ENCODE data around the gene SMYD4. TPM values are rescaled to one million over a fixed set of nuclear protein-coding genes. Genes with fewer than 3 reads are reported as not detected.

SMYD4 gene
- total RNA-seq, 1 donor from 2014 or later, result 8.4 TPM

GRCh38 chr17:1762901-1763898 is 66.5 kb downstream of the SMYD4 start:
- peaks cover 27% of the 10 kb centered on the region for H3K4me1 Mint-ChIP-seq (ENCODE audit: low read depth)
- no peaks in the 10 kb centered on the region for H3K27me3 Mint-ChIP-seq (ENCODE audit: low read depth)
- H3K9me3 Mint-ChIP-seq (ENCODE audit: low read depth), result no peaks in the 10 kb centered on the region
- no peak for DNase-seq (ENCODE audit: low spot score)
- H3K4me3 Mint-ChIP-seq (ENCODE audit: unreplicated experiment), result no peak overlapping the region
- peak overlapping the region; percentile 59 for H3K27ac Mint-ChIP-seq (ENCODE audit: unreplicated experiment)
- TF ChIP-seq, protein P1, sequence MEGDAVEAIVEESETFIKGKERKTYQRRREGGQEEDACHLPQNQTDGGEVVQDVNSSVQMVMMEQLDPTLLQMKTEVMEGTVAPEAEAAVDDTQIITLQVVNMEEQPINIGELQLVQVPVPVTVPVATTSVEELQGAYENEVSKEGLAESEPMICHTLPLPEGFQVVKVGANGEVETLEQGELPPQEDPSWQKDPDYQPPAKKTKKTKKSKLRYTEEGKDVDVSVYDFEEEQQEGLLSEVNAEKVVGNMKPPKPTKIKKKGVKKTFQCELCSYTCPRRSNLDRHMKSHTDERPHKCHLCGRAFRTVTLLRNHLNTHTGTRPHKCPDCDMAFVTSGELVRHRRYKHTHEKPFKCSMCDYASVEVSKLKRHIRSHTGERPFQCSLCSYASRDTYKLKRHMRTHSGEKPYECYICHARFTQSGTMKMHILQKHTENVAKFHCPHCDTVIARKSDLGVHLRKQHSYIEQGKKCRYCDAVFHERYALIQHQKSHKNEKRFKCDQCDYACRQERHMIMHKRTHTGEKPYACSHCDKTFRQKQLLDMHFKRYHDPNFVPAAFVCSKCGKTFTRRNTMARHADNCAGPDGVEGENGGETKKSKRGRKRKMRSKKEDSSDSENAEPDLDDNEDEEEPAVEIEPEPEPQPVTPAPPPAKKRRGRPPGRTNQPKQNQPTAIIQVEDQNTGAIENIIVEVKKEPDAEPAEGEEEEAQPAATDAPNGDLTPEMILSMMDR (IDR thresholded peaks at IDR 0.05), result no peak
- H3K36me3 Mint-ChIP-seq (ENCODE audit: low read depth), result no peaks in the 10 kb centered on the region

DNA sequence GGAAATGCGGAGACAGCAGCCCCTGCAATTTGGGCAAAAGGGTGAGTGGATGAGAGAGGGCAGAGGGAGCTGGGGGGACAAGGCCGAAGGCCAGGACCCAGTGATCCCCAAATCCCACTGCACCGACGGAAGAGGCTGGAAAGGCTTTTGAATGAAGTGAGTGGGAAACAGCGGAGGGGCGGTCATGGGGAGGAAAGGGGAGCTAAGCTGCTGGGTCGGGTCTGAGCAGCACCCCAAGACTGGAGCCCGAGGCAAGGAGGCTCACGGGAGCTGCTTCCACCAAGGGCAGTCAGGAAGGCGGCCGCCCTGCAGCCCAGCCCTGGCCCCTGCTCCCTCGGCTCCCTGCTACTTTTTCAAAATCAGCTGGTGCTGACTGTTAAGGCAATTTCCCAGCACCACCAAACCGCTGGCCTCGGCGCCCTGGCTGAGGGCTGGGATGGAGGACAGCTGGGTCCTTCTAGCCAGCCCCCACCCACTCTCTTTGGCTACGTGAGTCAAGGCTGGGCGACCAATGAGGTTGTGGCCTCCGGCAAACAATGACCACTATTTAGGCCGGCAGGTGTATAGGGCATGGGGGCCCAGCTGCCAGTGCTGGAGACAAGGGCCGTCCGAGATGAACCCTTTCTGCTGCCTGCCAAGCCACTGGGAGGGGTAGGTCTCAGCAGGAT is 67.3 kb downstream of the SMYD4 start:
- Mint-ChIP-seq H3K4me1 (ENCODE audit: low read depth) (peaks cover 27% of the 10 kb centered on the region), H3K9me3 (ENCODE audit: low read depth) (no peaks in the 10 kb centered on the region), H3K4me3 (ENCODE audit: unreplicated experiment) (peak overlapping the region; percentile 58), H3K27me3 (ENCODE audit: low read depth) (no peaks in the 10 kb centered on the region), H3K36me3 (ENCODE audit: low read depth) (no peaks in the 10 kb centered on the region), H3K27ac (ENCODE audit: unreplicated experiment) (peak overlapping the region; percentile 5)
- no peak for DNase-seq (ENCODE audit: low spot score)
- TF ChIP-seq, protein P1 (IDR thresholded peaks at IDR 0.05), result no peak

DNA sequence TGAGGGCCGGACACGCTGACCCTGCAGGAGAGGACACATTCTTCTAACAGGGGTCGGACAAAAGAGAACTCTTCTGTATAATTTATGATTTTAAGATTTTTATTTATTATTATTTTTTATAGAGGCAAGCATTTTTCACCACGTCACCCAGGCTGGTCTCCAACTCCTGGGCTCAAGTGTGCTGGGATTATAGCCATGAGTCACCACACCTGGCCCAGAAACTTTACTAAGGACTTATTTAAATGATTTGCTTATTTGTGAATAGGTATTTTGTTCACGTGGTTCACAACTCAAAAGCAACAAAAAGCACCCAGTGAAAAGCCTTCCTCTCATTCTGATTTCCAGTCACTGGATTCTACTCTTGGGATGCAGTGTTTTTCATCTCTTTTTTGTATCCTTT is 70.2 kb downstream of the SMYD4 start:
- no peak for DNase-seq (ENCODE audit: low spot score)
- Mint-ChIP-seq H3K27me3 (ENCODE audit: low read depth) (peaks cover 4% of the 10 kb centered on the region), H3K27ac (ENCODE audit: unreplicated experiment) (no peak overlapping the region), H3K4me1 (ENCODE audit: low read depth) (peaks cover 35% of the 10 kb centered on the region), H3K4me3 (ENCODE audit: unreplicated experiment) (no peak overlapping the region), H3K36me3 (ENCODE audit: low read depth) (no peaks in the 10 kb centered on the region), H3K9me3 (ENCODE audit: low read depth) (no peaks in the 10 kb centered on the region)
- TF ChIP-seq, protein P1 (IDR thresholded peaks at IDR 0.05), result no peak

- Mint-ChIP-seq H3K36me3 (ENCODE audit: low read depth) (no peaks in the 10 kb centered on the region), H3K27ac (ENCODE audit: unreplicated experiment) (no peak overlapping the region), H3K4me1 (ENCODE audit: low read depth) (peaks cover 27% of the 10 kb centered on the region), H3K9me3 (ENCODE audit: low read depth) (no peaks in the 10 kb centered on the region), H3K4me3 (ENCODE audit: unreplicated experiment) (no peak overlapping the region), H3K27me3 (ENCODE audit: low read depth) (peaks cover 4% of the 10 kb centered on the region)
- TF ChIP-seq, protein P1 (IDR thresholded peaks at IDR 0.05), result no peak
- DNase-seq (ENCODE audit: low spot score), result no peak
Measured at GRCh38 chr17:1758807-1759206, 70.9 kb downstream of the SMYD4 start.

GRCh38 chr17:1755827-1756262 is 73.9 kb downstream of the SMYD4 start:
- DNase-seq (ENCODE audit: low spot score), result no peak
- TF ChIP-seq, protein P1 (IDR thresholded peaks at IDR 0.05), result no peak
- Mint-ChIP-seq H3K4me3 (ENCODE audit: unreplicated experiment) (no peak overlapping the region), H3K4me1 (ENCODE audit: low read depth) (peaks cover 26% of the 10 kb centered on the region), H3K27ac (ENCODE audit: unreplicated experiment) (no peak overlapping the region), H3K9me3 (ENCODE audit: low read depth) (no peaks in the 10 kb centered on the region), H3K36me3 (ENCODE audit: low read depth) (no peaks in the 10 kb centered on the region), H3K27me3 (ENCODE audit: low read depth) (peaks cover 4% of the 10 kb centered on the region)

Data from chondrocyte (in vitro differentiated cells).